HFFc6 (cell line): ENCODE results near the gene VCL. TPM values are rescaled to one million over a fixed set of nuclear protein-coding genes. Genes with fewer than 3 reads are reported as not detected.
"Not testable (repeated sequence)": the region's sequence is repeated elsewhere in the genome, so short reads cannot be mapped to it uniquely, and the experiment has no call there.

Experiments used
- DNase-seq: peaks from one replicate; pipeline ENCODE4 v3.0.0-alpha.2; 2018
- H3K27ac Mint-ChIP-seq: 2 replicates; pipeline ENCODE4 v1.8.0; 2020; ENCODE audit warnings: mild to moderate bottlenecking, mixed read lengths
- H3K27me3 Mint-ChIP-seq: 2 replicates; pipeline ENCODE4 v1.8.0; 2021; ENCODE audit warnings: mild to moderate bottlenecking, moderate library complexity, mixed read lengths; ENCODE audit not compliant: insufficient read depth
- H3K36me3 Mint-ChIP-seq: 2 replicates; pipeline ENCODE4 v1.8.0; 2021; ENCODE audit warnings: low read depth, mixed read lengths
- H3K4me1 Mint-ChIP-seq: 2 replicates; pipeline ENCODE4 v1.8.0; 2020; ENCODE audit warnings: low read depth, mixed read lengths
- H3K4me3 Mint-ChIP-seq: 2 replicates; pipeline ENCODE4 v1.8.0; 2020; ENCODE audit warnings: mild to moderate bottlenecking, moderate library complexity, mixed read lengths
- H3K9me3 Mint-ChIP-seq: 2 replicates; pipeline ENCODE4 v1.8.0; 2020; ENCODE audit warnings: mild to moderate bottlenecking, mixed read lengths
- CTCF ChIP-seq: fragments of 200-600 bp; sonication (generic); IDR thresholded peaks from 2 replicates; pipeline ENCODE4 v1.5.0; 2021; ENCODE audit warnings: antibody characterized with exemption, mild to moderate bottlenecking
- total RNA-seq, 6 experiments: library from RNA; stranded (reverse); fragmentation: NEBNext Ultra II Directional; extraction: Animal tissue kit (Norgen Biotek cat#: 25700); gene quantifications; 2 replicates in 1 of 6; 3 replicates in 5 of 6; pipeline ENCODE4 v1.2.3, GENCODE V29; 2021

VCL gene
- total RNA-seq, 6 experiments from 2014 or later = 366 to 443 (median 406) TPM

GRCh38 chr10:73964743-73965142 is 33.2 kb upstream of the VCL start:
- TF ChIP-seq CTCF = no peak
- Mint-ChIP-seq H3K27ac (no peak overlapping the region), H3K4me3 (no peak overlapping the region), H3K27me3 (no peaks in the 10 kb centered on the region), H3K36me3 (no peaks in the 10 kb centered on the region), H3K9me3 (no peaks in the 10 kb centered on the region), H3K4me1 (peaks cover 52% of the 10 kb centered on the region)
- no peak for DNase-seq

- 0 out of 2 replicates have a peak, but pooled peaks have one; percentile 15 for TF ChIP-seq CTCF
- H3K4me1 Mint-ChIP-seq = peaks cover 46% of the 10 kb centered on the region
- H3K27ac Mint-ChIP-seq = peak overlapping the region; percentile 90
- peak overlapping the region; percentile 64 for H3K4me3 Mint-ChIP-seq
- H3K36me3 Mint-ChIP-seq, H3K9me3 Mint-ChIP-seq, DNase-seq, H3K27me3 Mint-ChIP-seq: not testable (repeated sequence)
Measured at GRCh38 chr10:73965267-73965889, 32.5 kb upstream of the VCL start.

GRCh38 chr10:73965890-73966768 is 31.8 kb upstream of the VCL start:
- peak overlapping the region; percentile 90 for H3K27ac Mint-ChIP-seq
- no peaks in the 10 kb centered on the region for H3K9me3 Mint-ChIP-seq
- no peak for TF ChIP-seq CTCF
- no peaks in the 10 kb centered on the region for H3K36me3 Mint-ChIP-seq
- no peaks in the 10 kb centered on the region for H3K27me3 Mint-ChIP-seq
- peak; percentile 98 for DNase-seq
- peak overlapping the region; percentile 64 for H3K4me3 Mint-ChIP-seq
- H3K4me1 Mint-ChIP-seq = peaks cover 43% of the 10 kb centered on the region

- no peaks in the 10 kb centered on the region for H3K9me3 Mint-ChIP-seq
- H3K36me3 Mint-ChIP-seq = no peaks in the 10 kb centered on the region
- H3K27me3 Mint-ChIP-seq = no peaks in the 10 kb centered on the region
- no peak overlapping the region; the same call in 1 of the 2 replicates for H3K4me3 Mint-ChIP-seq
- H3K27ac Mint-ChIP-seq = peak overlapping the region; percentile 90
- TF ChIP-seq CTCF = no peak
- peaks cover 43% of the 10 kb centered on the region for H3K4me1 Mint-ChIP-seq
- DNase-seq = no peak
Measured at GRCh38 chr10:73967022-73967429, 30.9 kb upstream of the VCL start.

- peaks cover 43% of the 10 kb centered on the region for H3K4me1 Mint-ChIP-seq
- no peak for DNase-seq
- TF ChIP-seq CTCF = no peak
- no peaks in the 10 kb centered on the region for H3K36me3 Mint-ChIP-seq
- no peaks in the 10 kb centered on the region for H3K27me3 Mint-ChIP-seq
- H3K27ac Mint-ChIP-seq = peak overlapping the region; percentile 73
- H3K4me3 Mint-ChIP-seq = no peak overlapping the region
- H3K9me3 Mint-ChIP-seq = no peaks in the 10 kb centered on the region
Measured at GRCh38 chr10:73967544-73967943, 30.4 kb upstream of the VCL start.
